ENCODE results near the gene WDR47. TPM values are rescaled to one million over a fixed set of nuclear protein-coding genes. Genes with fewer than 3 reads are reported as not detected.

The WDR47 gene
- total RNA-seq, 1 donor from 2014 or later, result 8.0 TPM

DNA sequence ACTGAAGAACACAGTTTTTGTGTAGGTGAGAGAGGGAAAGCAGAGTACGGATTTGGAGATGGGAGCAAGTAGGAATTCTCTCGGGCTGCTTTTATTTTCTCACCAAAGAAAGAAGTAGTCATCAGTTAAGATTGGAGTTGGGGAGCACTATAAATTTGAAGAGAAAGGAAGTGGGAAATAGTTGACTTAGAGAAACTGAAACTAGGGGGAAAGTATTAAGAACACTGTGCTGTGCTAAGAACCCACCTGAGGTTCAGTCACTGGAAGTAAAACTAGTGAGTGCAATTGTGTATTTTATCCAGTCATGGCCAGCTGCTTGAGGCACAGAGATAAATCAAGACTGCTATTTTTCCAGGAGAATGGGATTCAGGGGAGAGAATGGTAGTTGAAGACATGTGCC is 116.0 kb downstream of the WDR47 start:
- no peak for DNase-seq (ENCODE audit: low read depth)
- no peak overlapping the region for H3K4me3 ChIP-seq (ENCODE audit: low read depth, low read length)
- TF ChIP-seq, protein P1, sequence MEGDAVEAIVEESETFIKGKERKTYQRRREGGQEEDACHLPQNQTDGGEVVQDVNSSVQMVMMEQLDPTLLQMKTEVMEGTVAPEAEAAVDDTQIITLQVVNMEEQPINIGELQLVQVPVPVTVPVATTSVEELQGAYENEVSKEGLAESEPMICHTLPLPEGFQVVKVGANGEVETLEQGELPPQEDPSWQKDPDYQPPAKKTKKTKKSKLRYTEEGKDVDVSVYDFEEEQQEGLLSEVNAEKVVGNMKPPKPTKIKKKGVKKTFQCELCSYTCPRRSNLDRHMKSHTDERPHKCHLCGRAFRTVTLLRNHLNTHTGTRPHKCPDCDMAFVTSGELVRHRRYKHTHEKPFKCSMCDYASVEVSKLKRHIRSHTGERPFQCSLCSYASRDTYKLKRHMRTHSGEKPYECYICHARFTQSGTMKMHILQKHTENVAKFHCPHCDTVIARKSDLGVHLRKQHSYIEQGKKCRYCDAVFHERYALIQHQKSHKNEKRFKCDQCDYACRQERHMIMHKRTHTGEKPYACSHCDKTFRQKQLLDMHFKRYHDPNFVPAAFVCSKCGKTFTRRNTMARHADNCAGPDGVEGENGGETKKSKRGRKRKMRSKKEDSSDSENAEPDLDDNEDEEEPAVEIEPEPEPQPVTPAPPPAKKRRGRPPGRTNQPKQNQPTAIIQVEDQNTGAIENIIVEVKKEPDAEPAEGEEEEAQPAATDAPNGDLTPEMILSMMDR (conservative IDR thresholded peaks at IDR 0.05; ENCODE audit: low read depth, low read length), result no peak

Other genes starting within 250 kb of the WDR47 start
- gene AKNAD1, start 185.0 kb downstream of the WDR47 start, total RNA-seq, result not detected in 2 replicates
- gene GPSM2, start 165.1 kb downstream of the WDR47 start, total RNA-seq, result 35.2 and 49.9 TPM in 2 replicates
- gene CLCC1, start 78.6 kb downstream of the WDR47 start, total RNA-seq, result 17.7 and 19.4 TPM in 2 replicates
- 33.6 and 44.5 TPM in 2 replicates for gene TAF13, start 33.9 kb upstream of the WDR47 start, total RNA-seq
- 12.5 and 13.1 TPM in 2 replicates for gene TMEM167B, start 48.7 kb upstream of the WDR47 start, total RNA-seq
- 0.29 TPM in 1 of 2 replicates, not detected in the other for gene ELAPOR1, start 72.0 kb upstream of the WDR47 start, total RNA-seq
- gene SARS1, start 171.8 kb upstream of the WDR47 start, total RNA-seq, result 153 and 177 TPM in 2 replicates
- gene CELSR2, start 207.4 kb upstream of the WDR47 start, total RNA-seq, result 8.2 and 14.2 TPM in 2 replicates
- gene PSRC1, start 241.0 kb upstream of the WDR47 start, total RNA-seq, result 56.6 and 67.9 TPM in 2 replicates

Data from epithelial cell of proximal tubule (primary cell).